ENCODE data around the gene PNKP. TPM values are rescaled to one million over a fixed set of nuclear protein-coding genes. Genes with fewer than 3 reads are reported as not detected.
A peak's percentile ranks its signal among the peaks of the same experiment; 100 is the strongest.
"Not testable (repeated sequence)": the region's sequence is repeated elsewhere in the genome, so short reads cannot be mapped to it uniquely, and the experiment has no call there.

The PNKP gene
- total RNA-seq, 2 experiments from 2014 or later: 64.4 to 65.9 TPM

DNA sequence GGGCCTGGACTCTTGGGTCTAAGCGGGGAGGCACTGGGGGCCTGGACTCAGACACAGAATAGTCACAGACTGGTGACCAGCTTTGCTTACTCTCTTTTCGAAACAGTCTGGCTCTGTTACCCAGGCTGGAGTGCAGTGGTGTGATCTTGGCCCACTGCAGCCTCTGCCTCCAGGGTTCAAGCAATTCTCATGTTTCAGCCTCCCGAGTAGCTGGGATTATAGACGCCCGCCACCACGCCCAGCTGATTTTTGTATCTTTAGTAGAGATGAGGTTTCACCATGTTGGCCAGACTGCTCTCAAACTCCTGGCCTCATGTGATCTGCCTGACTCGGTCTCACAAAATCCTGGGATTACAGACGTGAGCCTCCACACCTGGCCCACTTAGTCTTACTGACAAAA is 38.2 kb downstream of the PNKP start:
- Mint-ChIP-seq H3K4me1 (ENCODE audit: low read depth) (no peaks in the 10 kb centered on the region), H3K27ac (no peak overlapping the region), H3K4me3 (no peak overlapping the region), H3K36me3 (ENCODE audit: low read depth) (no peaks in the 10 kb centered on the region), H3K9me3 (no peaks in the 10 kb centered on the region), H3K27me3 (ENCODE audit: low read depth) (no peaks in the 10 kb centered on the region)
- intact Hi-C loops (cut with micrococcal nuclease): no loop called here
- DNase-seq: no peak
- CTCF ChIA-PET: no interaction called here

DNA sequence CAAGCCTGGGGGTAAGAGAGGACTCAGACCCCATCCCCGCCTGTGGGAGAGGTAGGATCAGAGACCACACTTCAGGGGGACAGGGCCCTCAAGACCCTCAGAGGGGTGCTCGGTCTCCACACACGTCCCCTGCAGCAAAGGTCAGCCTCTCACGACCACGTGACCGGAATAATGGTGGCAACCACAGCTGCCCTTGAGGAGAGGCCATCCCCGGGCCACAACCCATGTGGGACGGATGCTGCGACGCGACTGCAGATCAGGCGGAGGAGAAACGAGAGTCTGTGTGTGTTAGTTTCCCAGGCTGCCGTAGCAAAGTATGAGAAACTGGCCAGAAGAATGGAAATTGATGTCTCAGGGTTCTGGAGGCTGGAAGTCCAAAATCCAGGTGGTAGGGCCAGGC is 40.3 kb downstream of the PNKP start:
- no peaks in the 10 kb centered on the region for H3K9me3 Mint-ChIP-seq
- no peak overlapping the region for H3K27ac Mint-ChIP-seq
- H3K27me3 Mint-ChIP-seq (ENCODE audit: low read depth): no peaks in the 10 kb centered on the region
- H3K4me3 Mint-ChIP-seq: no peak overlapping the region
- no peaks in the 10 kb centered on the region for H3K36me3 Mint-ChIP-seq (ENCODE audit: low read depth)
- CTCF ChIA-PET: no interaction called here
- intact Hi-C loops (cut with micrococcal nuclease): no loop called here
- no peak for DNase-seq
- H3K4me1 Mint-ChIP-seq (ENCODE audit: low read depth): peaks cover 3% of the 10 kb centered on the region

DNA sequence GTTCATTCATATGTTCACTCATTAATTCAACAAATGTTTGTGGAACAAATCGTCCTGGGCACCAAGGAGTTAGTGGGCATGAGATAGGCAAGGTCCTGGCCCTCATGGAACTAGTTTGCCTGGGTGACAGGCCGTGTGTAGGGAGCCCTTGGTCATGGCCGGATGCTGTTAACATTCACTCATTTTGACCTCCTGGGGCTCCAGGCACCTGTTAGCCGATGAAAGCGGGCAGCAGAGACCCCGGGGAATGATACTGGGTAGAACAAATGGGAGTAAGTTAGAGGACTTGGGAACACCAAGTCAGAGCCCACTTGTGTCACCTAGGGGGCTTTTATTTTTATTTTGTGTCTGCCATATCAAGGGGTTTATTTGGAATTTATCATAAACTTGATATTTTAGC is 42.7 kb downstream of the PNKP start:
- H3K9me3 Mint-ChIP-seq: no peaks in the 10 kb centered on the region
- DNase-seq: no peak
- intact Hi-C loops (cut with micrococcal nuclease): no loop called here
- no peak overlapping the region for H3K4me3 Mint-ChIP-seq
- no peak overlapping the region for H3K27ac Mint-ChIP-seq
- no peaks in the 10 kb centered on the region for H3K36me3 Mint-ChIP-seq (ENCODE audit: low read depth)
- H3K27me3 Mint-ChIP-seq (ENCODE audit: low read depth): no peaks in the 10 kb centered on the region
- CTCF ChIA-PET: no interaction called here
- H3K4me1 Mint-ChIP-seq (ENCODE audit: low read depth): peaks cover 5% of the 10 kb centered on the region

DNA sequence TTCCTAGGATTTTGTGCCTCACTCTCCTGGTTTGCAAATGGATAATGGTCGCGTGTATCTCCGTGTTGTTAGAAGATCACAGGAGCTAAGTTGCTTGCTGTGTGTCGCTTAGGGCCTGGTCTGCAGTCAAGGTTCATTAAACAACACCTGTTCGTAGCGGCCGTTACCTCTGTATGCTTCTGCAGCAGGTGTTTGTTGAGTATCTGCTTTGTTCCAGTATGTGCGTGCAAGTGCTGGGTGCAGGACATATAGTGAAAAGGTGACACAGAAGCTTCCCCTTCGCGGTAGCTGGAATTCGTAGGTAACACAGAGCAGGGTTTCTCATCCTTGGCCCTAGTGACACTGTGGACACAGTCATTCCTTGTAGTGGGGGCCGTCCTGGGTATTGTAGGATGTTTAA is 43.9 kb downstream of the PNKP start:
- Mint-ChIP-seq H3K27me3 (ENCODE audit: low read depth) (no peaks in the 10 kb centered on the region), H3K27ac (no peak overlapping the region), H3K4me3 (no peak overlapping the region), H3K4me1 (ENCODE audit: low read depth) (peaks cover 12% of the 10 kb centered on the region), H3K9me3 (no peaks in the 10 kb centered on the region), H3K36me3 (ENCODE audit: low read depth) (no peaks in the 10 kb centered on the region)
- DNase-seq: no peak
- intact Hi-C loops (cut with micrococcal nuclease): no loop called here
- CTCF ChIA-PET: no interaction called here

GRCh38 chr19:49820125-49820524 is 47.3 kb downstream of the PNKP start:
- Mint-ChIP-seq H3K4me1 (ENCODE audit: low read depth) (peaks cover 16% of the 10 kb centered on the region), H3K27ac (no peak overlapping the region), H3K9me3 (no peaks in the 10 kb centered on the region), H3K27me3 (ENCODE audit: low read depth) (no peaks in the 10 kb centered on the region), H3K4me3 (no peak overlapping the region), H3K36me3 (ENCODE audit: low read depth) (no peaks in the 10 kb centered on the region)
- no peak for DNase-seq
- intact Hi-C loops (cut with micrococcal nuclease): no loop called here
- CTCF ChIA-PET: no interaction called here

DNA sequence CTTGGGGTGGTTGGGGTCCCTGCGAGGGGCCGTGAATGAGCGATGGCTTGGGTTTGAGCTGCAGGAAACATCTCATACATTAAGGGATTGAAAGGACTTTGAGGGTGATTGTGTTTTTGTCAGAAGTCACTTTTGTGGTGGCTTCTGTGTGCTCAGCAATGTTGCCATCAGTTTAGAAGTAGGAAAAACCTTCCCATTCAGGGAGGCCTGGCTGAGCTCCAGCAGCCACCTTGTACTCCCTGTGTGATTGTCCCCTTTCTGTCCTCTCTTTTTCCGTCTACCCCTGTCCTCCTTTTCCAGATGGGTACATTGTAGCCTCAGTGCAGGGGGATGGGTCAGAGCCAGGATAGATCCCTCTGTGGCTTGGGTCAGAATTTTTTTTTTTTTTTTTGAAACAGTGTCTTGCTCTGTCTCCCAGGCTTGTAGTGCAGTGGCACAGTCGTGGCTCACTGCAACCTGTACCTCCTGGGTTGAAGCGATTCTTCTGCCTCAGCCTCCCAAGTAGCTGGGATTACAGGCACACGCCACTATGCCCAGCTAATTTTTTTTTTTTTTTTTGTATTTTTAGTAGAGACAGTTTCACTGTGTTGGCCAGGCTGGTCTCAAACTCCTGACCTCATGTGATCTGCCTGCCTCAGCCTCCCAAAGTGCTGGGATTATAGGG is 47.8 kb downstream of the PNKP start:
- Mint-ChIP-seq H3K27ac (peak overlapping the region; percentile 99), H3K4me1 (ENCODE audit: low read depth) (peaks cover 16% of the 10 kb centered on the region), H3K4me3 (peak overlapping the region; percentile 92)
- intact Hi-C loops (cut with micrococcal nuclease); DNase-seq; H3K36me3 Mint-ChIP-seq (ENCODE audit: low read depth); H3K27me3 Mint-ChIP-seq (ENCODE audit: low read depth); H3K9me3 Mint-ChIP-seq: not testable (repeated sequence)
- CTCF ChIA-PET: interaction anchor here (0.6 to 1.0 kb wide), 2 partner anchors 129 to 164 kb away, joined by 3 read pairs; partner anchors contain the start of gene CPT1C

- CTCF ChIA-PET: interaction anchor here (0.6 to 1.1 kb wide), 5 partner anchors 9 to 165 kb away, joined by 3 to 4 read pairs (median 3); partner anchors contain the start of gene CPT1C
- no peak for DNase-seq
- Mint-ChIP-seq H3K27me3 (ENCODE audit: low read depth) (no peaks in the 10 kb centered on the region), H3K36me3 (ENCODE audit: low read depth) (no peaks in the 10 kb centered on the region), H3K4me1 (ENCODE audit: low read depth) (peaks cover 16% of the 10 kb centered on the region), H3K27ac (peak overlapping the region; percentile 99), H3K4me3 (peak overlapping the region; percentile 92), H3K9me3 (no peaks in the 10 kb centered on the region)
- intact Hi-C loops (cut with micrococcal nuclease): no loop called here
Observed at GRCh38 chr19:49818649-49819370, 48.6 kb downstream of the PNKP start.

- intact Hi-C loops (cut with micrococcal nuclease): loop anchor here (1.0 kb wide), 1 partner anchor 32 kb away; no protein-coding TSS in a partner anchor
- peaks cover 16% of the 10 kb centered on the region for H3K4me1 Mint-ChIP-seq (ENCODE audit: low read depth)
- CTCF ChIA-PET: interaction anchor here (0.6 to 1.1 kb wide), 3 partner anchors 8 to 101 kb away, joined by 3 to 4 read pairs (median 3); no protein-coding TSS in a partner anchor
Observed at GRCh38 chr19:49817964-49818648, 49.3 kb downstream of the PNKP start, which contains the start of gene MED25. Gene MED25 (plus strand): TSS chr19:49818289. CDS start chr19:49818342, 53 bp downstream.

DNA sequence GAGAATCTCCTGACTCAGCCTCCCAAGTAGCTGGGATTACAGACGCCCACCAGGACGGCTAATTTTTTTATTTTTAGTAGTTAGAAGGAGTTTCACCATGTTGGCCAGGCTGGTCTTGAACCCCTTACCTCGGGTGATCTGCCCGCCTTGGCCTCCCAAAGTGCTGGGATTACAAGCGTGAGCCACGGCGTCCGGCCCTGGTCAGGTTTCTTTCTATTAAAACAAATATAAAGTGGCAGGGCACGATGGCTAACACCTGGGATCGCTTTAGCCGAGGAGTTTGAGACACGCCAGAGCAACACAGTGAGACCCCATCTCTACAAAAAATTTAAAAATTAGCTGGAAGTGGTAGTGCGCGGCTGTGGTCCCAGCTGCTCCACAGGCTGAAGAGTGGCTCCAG is 50.8 kb downstream of the PNKP start:
- Mint-ChIP-seq H3K27me3 (ENCODE audit: low read depth) (no peaks in the 10 kb centered on the region), H3K36me3 (ENCODE audit: low read depth) (no peaks in the 10 kb centered on the region), H3K9me3 (no peaks in the 10 kb centered on the region), H3K4me3 (no peak overlapping the region), H3K4me1 (ENCODE audit: low read depth) (peaks cover 25% of the 10 kb centered on the region), H3K27ac (no peak overlapping the region)
- CTCF ChIA-PET: no interaction called here
- intact Hi-C loops (cut with micrococcal nuclease): no loop called here
- DNase-seq: no peak

More at GRCh38 chr19:49817964-49818648, 49.3 kb downstream of the PNKP start, which contains the start of gene MED25:
- H3K9me3 Mint-ChIP-seq: no peaks in the 10 kb centered on the region
- peak; percentile 87 for DNase-seq
- H3K36me3 Mint-ChIP-seq (ENCODE audit: low read depth): no peaks in the 10 kb centered on the region
- peak within 1 kb of the TSS; percentile 99 for H3K27ac Mint-ChIP-seq
- H3K4me3 Mint-ChIP-seq: peak within 1 kb of the TSS; percentile 92
- no peaks in the 10 kb centered on the region for H3K27me3 Mint-ChIP-seq (ENCODE audit: low read depth)

GRCh38 chr19:49814010-49814409 is 53.4 kb downstream of the PNKP start:
- no peak for DNase-seq
- Mint-ChIP-seq H3K4me1 (ENCODE audit: low read depth) (peaks cover 27% of the 10 kb centered on the region), H3K9me3 (no peaks in the 10 kb centered on the region), H3K36me3 (ENCODE audit: low read depth) (no peaks in the 10 kb centered on the region), H3K4me3 (peak overlapping the region; percentile 85), H3K27ac (no peak overlapping the region), H3K27me3 (ENCODE audit: low read depth) (no peaks in the 10 kb centered on the region)
- CTCF ChIA-PET: no interaction called here
- intact Hi-C loops (cut with micrococcal nuclease): loop anchor here (5.0 kb wide), 1 partner anchor 222 kb away; the partner anchor contains the start of gene PRR12

GRCh38 chr19:49812997-49813861 is 54.1 kb downstream of the PNKP start, which contains the start of gene FUZ:
Gene FUZ (minus strand): TSS chr19:49813292. CDS start chr19:49813106, 186 bp downstream.
- peak; percentile 96 for DNase-seq
- Mint-ChIP-seq H3K36me3 (ENCODE audit: low read depth) (no peaks in the 10 kb centered on the region), H3K4me1 (ENCODE audit: low read depth) (peaks cover 32% of the 10 kb centered on the region), H3K27ac (peak within 1 kb of the TSS; percentile 94), H3K9me3 (no peaks in the 10 kb centered on the region), H3K4me3 (peak within 1 kb of the TSS; percentile 85), H3K27me3 (ENCODE audit: low read depth) (no peaks in the 10 kb centered on the region)
- intact Hi-C loops (cut with micrococcal nuclease): loop anchor here (1.0 to 5.0 kb wide), 9 partner anchors 38 to 317 kb away; partner anchors contain the start of genes AKT1S1, PRR12, PTOV1 and RPS11
- CTCF ChIA-PET: interaction anchor here (0.6 to 1.0 kb wide), 2 partner anchors 12 to 237 kb away, joined by 3 read pairs; no protein-coding TSS in a partner anchor

All from activated naive CD4-positive, alpha-beta T cell treated with anti-CD3 and anti-CD28 coated beads for 36 hours (primary cell).